ENCODE measurements around the gene COPB2. TPM values are rescaled to one million over a fixed set of nuclear protein-coding genes. Genes with fewer than 3 reads are reported as not detected.

The COPB2 gene
- total RNA-seq, 1 donor from 2014 or later: 86.1 TPM

- Histone ChIP-seq H3K79me2 (ENCODE audit: low read depth) (no peaks in the 10 kb centered on the region), H3K4me3 (no peak overlapping the region), H3K27ac (no peak overlapping the region), H3F3A (ENCODE audit: low read depth) (no peaks in the 10 kb centered on the region), H2AFZ (replicated peaks) (no peak overlapping the region), H3K4me1 (no peaks in the 10 kb centered on the region), H3K36me3 (no peaks in the 10 kb centered on the region), H3K4me2 (no peak overlapping the region), H4K20me1 (ENCODE audit: low read depth) (no peaks in the 10 kb centered on the region), H3K9ac (no peak overlapping the region), H3K27me3 (no peaks in the 10 kb centered on the region), H3K9me3 (ENCODE audit: low read depth) (no peaks in the 10 kb centered on the region)
- TF ChIP-seq CTCF (IDR thresholded peaks at IDR 0.05) (no peak), EZH2 (IDR thresholded peaks at IDR 0.05) (no peak), EZH2phosphoT487 (IDR thresholded peaks at IDR 0.05) (no peak)
- peaks cover 3% of the 10 kb centered on the region for H3K27me3 Mint-ChIP-seq (ENCODE audit: insufficient read depth, low read depth)
- no peak for DNase-seq (ENCODE audit: low spot score)
- H3K4me3 Mint-ChIP-seq: no peak overlapping the region
- H3K27ac Mint-ChIP-seq: no peak overlapping the region
- H3K36me3 Mint-ChIP-seq: peaks cover 9% of the 10 kb centered on the region
- H3K9me3 Mint-ChIP-seq: peaks cover 15% of the 10 kb centered on the region
- H3K4me1 Mint-ChIP-seq: no peaks in the 10 kb centered on the region
Observed at GRCh38 chr3:139421040-139421439, 31.6 kb upstream of the COPB2 start.

GRCh38 chr3:139418144-139418543 lies 28.7 kb upstream of the COPB2 start:
- Histone ChIP-seq H3K4me2 (no peak overlapping the region), H3K36me3 (no peaks in the 10 kb centered on the region), H3K27me3 (no peaks in the 10 kb centered on the region), H2AFZ (replicated peaks) (no peak overlapping the region), H4K20me1 (ENCODE audit: low read depth) (no peaks in the 10 kb centered on the region), H3K4me3 (no peak overlapping the region), H3F3A (ENCODE audit: low read depth) (no peaks in the 10 kb centered on the region), H3K9ac (no peak overlapping the region), H3K79me2 (ENCODE audit: low read depth) (no peaks in the 10 kb centered on the region), H3K27ac (no peak overlapping the region), H3K4me1 (no peaks in the 10 kb centered on the region), H3K9me3 (ENCODE audit: low read depth) (no peaks in the 10 kb centered on the region)
- no peak for DNase-seq (ENCODE audit: low spot score)
- TF ChIP-seq EZH2 (IDR thresholded peaks at IDR 0.05) (no peak), EZH2phosphoT487 (IDR thresholded peaks at IDR 0.05) (no peak), CTCF (IDR thresholded peaks at IDR 0.05) (no peak)
- Mint-ChIP-seq H3K27ac (no peak overlapping the region), H3K9me3 (peaks cover 42% of the 10 kb centered on the region), H3K4me1 (no peaks in the 10 kb centered on the region), H3K36me3 (peaks cover 13% of the 10 kb centered on the region), H3K4me3 (no peak overlapping the region), H3K27me3 (ENCODE audit: insufficient read depth, low read depth) (peaks cover 3% of the 10 kb centered on the region)

- Mint-ChIP-seq H3K36me3 (peaks cover 12% of the 10 kb centered on the region), H3K27ac (no peak overlapping the region), H3K4me3 (no peak overlapping the region), H3K9me3 (peaks cover 58% of the 10 kb centered on the region), H3K4me1 (no peaks in the 10 kb centered on the region), H3K27me3 (ENCODE audit: insufficient read depth, low read depth) (peaks cover 3% of the 10 kb centered on the region)
- TF ChIP-seq CTCF (IDR thresholded peaks at IDR 0.05) (no peak), EZH2 (IDR thresholded peaks at IDR 0.05) (no peak), EZH2phosphoT487 (IDR thresholded peaks at IDR 0.05) (no peak)
- Histone ChIP-seq H2AFZ (replicated peaks) (no peak overlapping the region), H3K9ac (no peak overlapping the region), H3K4me3 (no peak overlapping the region), H3K4me2 (no peak overlapping the region), H4K20me1 (ENCODE audit: low read depth) (no peaks in the 10 kb centered on the region), H3K27ac (no peak overlapping the region), H3K79me2 (ENCODE audit: low read depth) (no peaks in the 10 kb centered on the region), H3F3A (ENCODE audit: low read depth) (no peaks in the 10 kb centered on the region), H3K9me3 (ENCODE audit: low read depth) (no peaks in the 10 kb centered on the region), H3K4me1 (no peaks in the 10 kb centered on the region), H3K36me3 (no peaks in the 10 kb centered on the region), H3K27me3 (no peaks in the 10 kb centered on the region)
- no peak for DNase-seq (ENCODE audit: low spot score)
Observed at GRCh38 chr3:139416275-139416674, 26.8 kb upstream of the COPB2 start.
